ENCODE results near the gene TMPRSS9.

DNA sequence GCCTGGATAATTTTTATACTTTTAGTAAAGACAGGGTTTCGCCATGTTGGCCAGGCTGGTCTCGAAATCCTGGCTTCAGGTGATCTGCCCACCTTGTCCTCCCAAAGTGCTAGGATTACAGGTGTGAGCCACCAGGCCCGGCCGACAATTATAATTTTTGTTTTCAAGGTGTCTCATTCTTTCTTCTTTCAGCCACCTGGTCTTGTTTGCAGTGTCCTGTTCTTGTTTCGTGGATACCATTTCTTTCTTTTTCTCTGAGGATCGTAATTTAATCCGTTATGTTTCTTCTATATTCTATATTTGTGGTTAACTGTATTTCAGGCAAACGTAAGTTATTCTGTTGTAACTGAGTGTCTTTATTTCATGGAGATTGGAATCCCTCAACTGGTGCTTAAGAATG lies 51.6 kb downstream of the TMPRSS9 start:
- no peak for TF ChIP-seq POLR2A (IDR thresholded peaks at IDR 0.05)
- TF ChIP-seq, protein P1, sequence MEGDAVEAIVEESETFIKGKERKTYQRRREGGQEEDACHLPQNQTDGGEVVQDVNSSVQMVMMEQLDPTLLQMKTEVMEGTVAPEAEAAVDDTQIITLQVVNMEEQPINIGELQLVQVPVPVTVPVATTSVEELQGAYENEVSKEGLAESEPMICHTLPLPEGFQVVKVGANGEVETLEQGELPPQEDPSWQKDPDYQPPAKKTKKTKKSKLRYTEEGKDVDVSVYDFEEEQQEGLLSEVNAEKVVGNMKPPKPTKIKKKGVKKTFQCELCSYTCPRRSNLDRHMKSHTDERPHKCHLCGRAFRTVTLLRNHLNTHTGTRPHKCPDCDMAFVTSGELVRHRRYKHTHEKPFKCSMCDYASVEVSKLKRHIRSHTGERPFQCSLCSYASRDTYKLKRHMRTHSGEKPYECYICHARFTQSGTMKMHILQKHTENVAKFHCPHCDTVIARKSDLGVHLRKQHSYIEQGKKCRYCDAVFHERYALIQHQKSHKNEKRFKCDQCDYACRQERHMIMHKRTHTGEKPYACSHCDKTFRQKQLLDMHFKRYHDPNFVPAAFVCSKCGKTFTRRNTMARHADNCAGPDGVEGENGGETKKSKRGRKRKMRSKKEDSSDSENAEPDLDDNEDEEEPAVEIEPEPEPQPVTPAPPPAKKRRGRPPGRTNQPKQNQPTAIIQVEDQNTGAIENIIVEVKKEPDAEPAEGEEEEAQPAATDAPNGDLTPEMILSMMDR (IDR thresholded peaks at IDR 0.05): no peak
- TF ChIP-seq EP300 (IDR thresholded peaks at IDR 0.05): no peak
